Gastroesophageal sphincter (tissue), 3 donors: ENCODE results near the gene RRP1B.

Experiments
- EP300 ChIP-seq: sonication (generic); formaldehyde crosslinking; IDR thresholded peaks from one replicate; pipeline ENCODE4 v1.6.1; 2017; ENCODE audit warnings: antibody characterized with exemption, mild to moderate bottlenecking
- POLR2A ChIP-seq, 2 donors: fragments of 450-650 bp; IDR thresholded peaks; one replicate each; pipeline ENCODE4 v1.6.1; 2017; ENCODE audit warnings: antibody characterized with exemption in 2 of 2, mild to moderate bottlenecking in 2 of 2, moderate library complexity in 1 of 2
- POLR2AphosphoS5 ChIP-seq: sonication (generic); formaldehyde crosslinking; IDR thresholded peaks from one replicate; pipeline ENCODE4 v1.6.1; 2017; ENCODE audit warnings: antibody characterized with exemption
- TF ChIP-seq, protein P1 (sequence below), 4 experiments: fragments of 200-600 bp in 2 of 4; fragments of 450-650 bp in 2 of 4; sonication (generic) in 1 of 4; IDR thresholded peaks; one replicate each; pipeline ENCODE4 v1.5.1; 2017 to 2019; ENCODE audit warnings: antibody characterized with exemption in 4 of 4, mild to moderate bottlenecking in 2 of 4, moderate library complexity in 2 of 4

GRCh38 chr21:43718872-43719747, 59.8 kb downstream of the RRP1B start, which contains the start of gene PDXK:
- TF ChIP-seq, protein P1, sequence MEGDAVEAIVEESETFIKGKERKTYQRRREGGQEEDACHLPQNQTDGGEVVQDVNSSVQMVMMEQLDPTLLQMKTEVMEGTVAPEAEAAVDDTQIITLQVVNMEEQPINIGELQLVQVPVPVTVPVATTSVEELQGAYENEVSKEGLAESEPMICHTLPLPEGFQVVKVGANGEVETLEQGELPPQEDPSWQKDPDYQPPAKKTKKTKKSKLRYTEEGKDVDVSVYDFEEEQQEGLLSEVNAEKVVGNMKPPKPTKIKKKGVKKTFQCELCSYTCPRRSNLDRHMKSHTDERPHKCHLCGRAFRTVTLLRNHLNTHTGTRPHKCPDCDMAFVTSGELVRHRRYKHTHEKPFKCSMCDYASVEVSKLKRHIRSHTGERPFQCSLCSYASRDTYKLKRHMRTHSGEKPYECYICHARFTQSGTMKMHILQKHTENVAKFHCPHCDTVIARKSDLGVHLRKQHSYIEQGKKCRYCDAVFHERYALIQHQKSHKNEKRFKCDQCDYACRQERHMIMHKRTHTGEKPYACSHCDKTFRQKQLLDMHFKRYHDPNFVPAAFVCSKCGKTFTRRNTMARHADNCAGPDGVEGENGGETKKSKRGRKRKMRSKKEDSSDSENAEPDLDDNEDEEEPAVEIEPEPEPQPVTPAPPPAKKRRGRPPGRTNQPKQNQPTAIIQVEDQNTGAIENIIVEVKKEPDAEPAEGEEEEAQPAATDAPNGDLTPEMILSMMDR (IDR thresholded peaks at IDR 0.05), result peak in 2 of 4 experiments; percentile 18 to 22
- TF ChIP-seq POLR2A (IDR thresholded peaks at IDR 0.05) (peak; percentile 67 to 71), POLR2AphosphoS5 (peak; percentile 58), EP300 (no peak)
